H1 (cell line): ENCODE data around the gene PNISR. TPM values are rescaled to one million over a fixed set of nuclear protein-coding genes. Genes with fewer than 3 reads are reported as not detected.
A peak's percentile ranks its signal among the peaks of the same experiment; 100 is the strongest.

Experiments used
- ASH2L ChIP-seq: fragments of 200-600, 300-600 bp; sonication (generic); IDR thresholded peaks from one replicate; pipeline ENCODE4 v1.7.1; 2017; ENCODE audit warnings: low read length
- BACH1 ChIP-seq: IDR thresholded peaks from 2 replicates; pipeline ENCODE4 v1.6.1; 2012; ENCODE audit warnings: low read length, improper control_type of control experiment
- BRCA1 ChIP-seq: IDR thresholded peaks from 2 replicates; pipeline ENCODE4 v1.6.1; 2012; ENCODE audit warnings: low read depth, low read length, improper control_type of control experiment
- CHD2 ChIP-seq: IDR thresholded peaks from 2 replicates; pipeline ENCODE4 v1.6.1; 2012; ENCODE audit warnings: low read length, improper control_type of control experiment
- CTBP2 ChIP-seq: IDR thresholded peaks from 2 replicates; pipeline ENCODE4 v1.7.0; 2011; ENCODE audit warnings: borderline replicate concordance, mild to moderate bottlenecking, moderate library complexity, mixed read lengths, low read length; ENCODE audit not compliant: insufficient read depth, insufficient read length
- EP300 ChIP-seq, 2 experiments: IDR thresholded peaks; 1 replicate in 1 of 2; 2 replicates in 1 of 2; pipeline ENCODE4 v1.6.1; 2011 to 2012; ENCODE audit warnings: low read depth in 2 of 2, low read length in 2 of 2, mild to moderate bottlenecking in 2 of 2, borderline replicate concordance in 1 of 2, inconsistent platforms in 1 of 2, moderate library complexity in 1 of 2
- GTF2F1 ChIP-seq: IDR thresholded peaks from 2 replicates; pipeline ENCODE4 v1.6.1; 2012; ENCODE audit warnings: low read depth, low read length, improper control_type of control experiment, borderline replicate concordance
- HDAC2 ChIP-seq, 2 experiments: fragments of 300-600 bp in 1 of 2; sonication (generic) in 1 of 2; IDR thresholded peaks; 2 replicates each; pipeline ENCODE4 v1.6.1; 2011 to 2012; ENCODE audit warnings: low read depth in 2 of 2, low read length in 2 of 2, mild to moderate bottlenecking in 2 of 2, moderate library complexity in 2 of 2, borderline replicate concordance in 1 of 2, inconsistent platforms in 1 of 2
- JUND ChIP-seq: IDR thresholded peaks from 2 replicates; pipeline ENCODE4 v1.6.1; 2011; ENCODE audit warnings: mild to moderate bottlenecking, improper control_type of control experiment, low read length
- MAFK ChIP-seq: IDR thresholded peaks from 2 replicates; pipeline ENCODE4 v1.6.1; 2012; ENCODE audit warnings: low read depth, mild to moderate bottlenecking, improper control_type of control experiment, low read length
- NANOG ChIP-seq: IDR thresholded peaks from 2 replicates; pipeline ENCODE4 v1.6.1; 2011; ENCODE audit warnings: low read length, low read depth, mild to moderate bottlenecking, inconsistent platforms; ENCODE audit not compliant: insufficient read depth, poor library complexity, severe bottlenecking
- PHF8 ChIP-seq: fragments of 200-600 bp; sonication (generic); conservative IDR thresholded peaks from 2 replicates; pipeline ENCODE4 v1.7.1; 2012; ENCODE audit warnings: low read depth, mild to moderate bottlenecking, inconsistent platforms, low read length, moderate library complexity
- POLR2A ChIP-seq, 2 experiments: IDR thresholded peaks; 1 replicate in 1 of 2; 2 replicates in 1 of 2; pipeline ENCODE4 v1.6.1; 2011; ENCODE audit warnings: low read depth in 2 of 2, low read length in 2 of 2, mild to moderate bottlenecking in 2 of 2; ENCODE audit errors: control extremely low read depth in 1 of 2
- POLR2AphosphoS5 ChIP-seq: IDR thresholded peaks from 2 replicates; pipeline ENCODE4 v1.6.1; 2011; ENCODE audit warnings: low read depth, low read length
- POU5F1 ChIP-seq: IDR thresholded peaks from 2 replicates; pipeline ENCODE4 v1.6.1; 2011; ENCODE audit warnings: low read depth, mild to moderate bottlenecking, low read length, moderate library complexity
- RNF2 ChIP-seq: fragments of 200-900, 300-1000 bp; sonication (generic); IDR thresholded peaks from 2 replicates; pipeline ENCODE4 v1.7.1; 2016; ENCODE audit warnings: borderline replicate concordance, low read depth, mild to moderate bottlenecking, antibody characterized with exemption, low read length; ENCODE audit not compliant: poor library complexity, severe bottlenecking; ENCODE audit errors: missing control alignments
- SIRT6 ChIP-seq: IDR thresholded peaks from one replicate; pipeline ENCODE4 v1.7.1; 2012; ENCODE audit warnings: low read length, inconsistent platforms
- SP4 ChIP-seq: IDR thresholded peaks from 2 replicates; pipeline ENCODE4 v1.6.1; 2012; ENCODE audit warnings: low read length, inconsistent platforms
- USF2 ChIP-seq: IDR thresholded peaks from 2 replicates; pipeline ENCODE4 v1.6.1; 2011; ENCODE audit warnings: low read length, improper control_type of control experiment
- polyA plus RNA-seq, 7 experiments: library from polyadenylated mRNA; depleted of rRNA in 3 of 7; stranded (reverse) in 5 of 7; unstranded in 2 of 7; fragments of >200 nt in 5 of 7; fragments of 200-250 nt in 2 of 7; gene quantifications; 1 replicate in 5 of 7; 2 replicates in 1 of 7; 4 replicates in 1 of 7; pipeline versions ENCODE4 v1.2.1 to v1.2.3, GENCODE V29; 2011 to 2013; ENCODE audit warnings: missing spikeins in 2 of 7, mixed read lengths in 2 of 7
- total RNA-seq: library from RNA; stranded (reverse); fragmentation: NEBNext Ultra II Directional; extraction: Animal tissue kit (Norgen Biotek cat#: 25700); gene quantifications from 2 replicates; pipeline ENCODE4 v1.2.1, GENCODE V29; 2021
- TF ChIP-seq, protein P1 (sequence below), 3 experiments: IDR thresholded peaks; 1 replicate in 2 of 3; 2 replicates in 1 of 3; pipeline versions ENCODE4 v1.5.1 to v1.6.1; 2011; ENCODE audit warnings: low read length in 3 of 3, mild to moderate bottlenecking in 3 of 3, inconsistent platforms in 2 of 3, low read depth in 1 of 3, moderate library complexity in 1 of 3; ENCODE audit not compliant: insufficient read depth in 1 of 3; ENCODE audit errors: control extremely low read depth in 1 of 3

Gene PNISR
- total and polyA plus RNA-seq, 2 of the 8 experiments (the other 6 are each of a cell fraction or from before 2014, with no cell fraction given), result 41.1 to 134 TPM

DNA sequence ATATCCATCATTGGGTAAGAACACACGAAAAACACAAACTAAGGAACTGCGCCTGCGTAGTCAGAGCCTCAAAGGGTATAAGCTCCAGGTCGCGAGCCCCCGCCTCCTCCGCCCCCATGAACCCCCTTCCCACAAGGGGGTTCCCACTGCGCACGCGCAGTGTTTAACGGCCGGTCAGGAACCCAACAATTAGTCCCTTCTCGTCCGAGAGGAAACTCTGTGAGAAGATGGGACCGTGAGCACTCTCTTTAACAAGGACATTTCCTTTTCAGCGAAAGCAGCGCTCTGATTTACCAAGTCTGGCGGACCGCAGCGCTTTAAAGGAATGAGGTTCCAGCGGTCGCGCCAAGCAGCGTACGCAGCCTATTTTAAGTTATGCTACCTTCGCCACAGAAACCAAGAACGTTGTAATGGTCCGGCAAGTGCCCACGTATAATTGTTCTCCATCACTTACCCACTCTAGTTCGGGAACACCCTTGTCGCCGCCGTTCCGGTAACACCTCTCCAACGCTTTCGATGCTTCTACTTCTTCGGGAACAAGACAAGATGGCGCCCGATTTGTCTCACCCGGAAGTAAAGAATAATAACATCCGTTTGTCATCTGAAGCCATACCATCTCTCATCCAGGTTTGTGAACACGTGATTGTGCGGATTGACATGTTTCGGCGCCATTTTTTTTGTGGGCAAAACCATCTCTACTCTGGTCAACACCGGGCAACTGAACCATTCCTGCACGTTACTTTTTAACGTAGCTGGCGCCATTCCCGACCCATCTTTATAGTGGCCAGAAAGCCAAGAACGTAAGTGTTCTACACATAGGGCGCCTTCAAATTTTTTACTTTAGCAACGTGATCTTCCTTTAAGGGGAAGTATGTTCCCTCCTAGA, at the start of gene PNISR (continued):
- TF ChIP-seq PHF8 (peak; percentile 91), HDAC2 (IDR thresholded peaks at IDR 0.05; ENCODE audit: borderline replicate concordance in 1 of 2, low read depth in 2 of 2, low read length in 2 of 2) (no peak; a peak in 1 of 4 replicates), NANOG (peak; percentile 27), POU5F1 (no peak), POLR2A (IDR thresholded peaks at IDR 0.05; ENCODE audit: control extremely low read depth in 1 of 2, low read depth in 2 of 2, low read length in 2 of 2) (peak; percentile 85 to 90), EP300 (IDR thresholded peaks at IDR 0.05; ENCODE audit: borderline replicate concordance in 1 of 2, low read depth in 2 of 2, low read length in 2 of 2) (no peak), BACH1 (no peak), USF2 (peak; percentile 86), CHD2 (no peak; the same call in none of the 2 replicates), MAFK (no peak), CTBP2 (no peak), BRCA1 (no peak), ASH2L (peak; percentile 99), POLR2AphosphoS5 (peak; percentile 88), SIRT6 (no peak), JUND (no peak), SP4 (peak; percentile 74), GTF2F1 (0 out of 2 replicates have a peak, but pooled peaks have one; percentile 57), RNF2 (no peak)
- TF ChIP-seq, protein P1, sequence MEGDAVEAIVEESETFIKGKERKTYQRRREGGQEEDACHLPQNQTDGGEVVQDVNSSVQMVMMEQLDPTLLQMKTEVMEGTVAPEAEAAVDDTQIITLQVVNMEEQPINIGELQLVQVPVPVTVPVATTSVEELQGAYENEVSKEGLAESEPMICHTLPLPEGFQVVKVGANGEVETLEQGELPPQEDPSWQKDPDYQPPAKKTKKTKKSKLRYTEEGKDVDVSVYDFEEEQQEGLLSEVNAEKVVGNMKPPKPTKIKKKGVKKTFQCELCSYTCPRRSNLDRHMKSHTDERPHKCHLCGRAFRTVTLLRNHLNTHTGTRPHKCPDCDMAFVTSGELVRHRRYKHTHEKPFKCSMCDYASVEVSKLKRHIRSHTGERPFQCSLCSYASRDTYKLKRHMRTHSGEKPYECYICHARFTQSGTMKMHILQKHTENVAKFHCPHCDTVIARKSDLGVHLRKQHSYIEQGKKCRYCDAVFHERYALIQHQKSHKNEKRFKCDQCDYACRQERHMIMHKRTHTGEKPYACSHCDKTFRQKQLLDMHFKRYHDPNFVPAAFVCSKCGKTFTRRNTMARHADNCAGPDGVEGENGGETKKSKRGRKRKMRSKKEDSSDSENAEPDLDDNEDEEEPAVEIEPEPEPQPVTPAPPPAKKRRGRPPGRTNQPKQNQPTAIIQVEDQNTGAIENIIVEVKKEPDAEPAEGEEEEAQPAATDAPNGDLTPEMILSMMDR (IDR thresholded peaks at IDR 0.05; ENCODE audit: control extremely low read depth in 1 of 3, insufficient read depth in 1 of 3, low read depth in 1 of 3, low read length in 3 of 3), result no peak
